Islet precursor cell (in vitro differentiated cells): ENCODE measurements around the gene PNRC1.
"Not testable (repeated sequence)": the region's sequence is repeated elsewhere in the genome, so short reads cannot be mapped to it uniquely, and the experiment has no call there.

ENCODE experiments used
- DNase-seq: peaks from one replicate; pipeline ENCODE4 v3.0.0-alpha.2; 2018

PNRC1 gene

GRCh38 chr6:89111933-89112332 is 31.4 kb downstream of the PNRC1 start:
- DNase-seq, result no peak

- no peak for DNase-seq
Measured at GRCh38 chr6:89116702-89117101, 36.2 kb downstream of the PNRC1 start.

- DNase-seq, result peak; percentile 71
Measured at GRCh38 chr6:89117211-89118108, 36.9 kb downstream of the PNRC1 start, which contains the start of gene SRSF12. SRSF12 (minus strand) TSS chr6:89118071; CDS start chr6:89117887, 184 bp downstream.

GRCh38 chr6:89118931-89119330 is 38.4 kb downstream of the PNRC1 start:
- no peak for DNase-seq

GRCh38 chr6:89120371-89120770 is 39.8 kb downstream of the PNRC1 start:
- no peak for DNase-seq

GRCh38 chr6:89121934-89122333 is 41.4 kb downstream of the PNRC1 start:
- DNase-seq, result no peak

- no peak for DNase-seq
Measured at GRCh38 chr6:89122625-89123024, 42.1 kb downstream of the PNRC1 start.

GRCh38 chr6:89128256-89128671 is 47.7 kb downstream of the PNRC1 start:
- DNase-seq, result not testable (repeated sequence)

- DNase-seq, result no peak
Measured at GRCh38 chr6:89131599-89131998, 51.0 kb downstream of the PNRC1 start.

- no peak for DNase-seq
Measured at GRCh38 chr6:89132057-89132456, 51.5 kb downstream of the PNRC1 start.

GRCh38 chr6:89133981-89134380 is 53.4 kb downstream of the PNRC1 start:
- peak; percentile 87 for DNase-seq

GRCh38 chr6:89134723-89135122 is 54.2 kb downstream of the PNRC1 start:
- DNase-seq, result peak; percentile 85
